Vagina (tissue), 2 donors: ENCODE data around the gene STRIT1.

Source experiments
- CTCF ChIP-seq, 3 experiments: fragments of 450-650 bp in 2 of 3; fragments of 200-600 bp in 1 of 3; sonication (generic) in 1 of 3; IDR thresholded peaks; one replicate each; pipeline ENCODE4 v1.5.1; 2017 to 2019; ENCODE audit warnings: antibody characterized with exemption in 3 of 3, mild to moderate bottlenecking in 2 of 3, moderate library complexity in 2 of 3
- POLR2A ChIP-seq, 2 donors: fragments of 450-650 bp; IDR thresholded peaks; one replicate each; pipeline ENCODE4 v1.6.1; 2017; ENCODE audit warnings: antibody characterized with exemption in 2 of 2, mild to moderate bottlenecking in 2 of 2, moderate library complexity in 2 of 2
- POLR2AphosphoS5 ChIP-seq, 2 donors: sonication (generic); formaldehyde crosslinking; IDR thresholded peaks; one replicate each; pipeline ENCODE4 v1.9.0; 2017; ENCODE audit warnings: antibody characterized with exemption in 2 of 2, mild to moderate bottlenecking in 2 of 2, low read depth in 1 of 2; ENCODE audit not compliant: insufficient read depth in 1 of 2

GRCh38 chr3:155327871-155328270 is 34.4 kb upstream of the STRIT1 start:
- TF ChIP-seq POLR2A (IDR thresholded peaks at IDR 0.05) (no peak), CTCF (IDR thresholded peaks at IDR 0.05) (no peak), POLR2AphosphoS5 (IDR thresholded peaks at IDR 0.05; ENCODE audit: insufficient read depth in 1 of 2, low read depth in 1 of 2) (no peak)
